Tibial nerve (tissue), 4 donors: ENCODE measurements around the gene FGGY. TPM values are rescaled to one million over a fixed set of nuclear protein-coding genes. Genes with fewer than 3 reads are reported as not detected.

Experiments
- DNase-seq, 2 donors: peaks; one replicate each; pipeline ENCODE4 v3.0.0-alpha.2; 2019; ENCODE audit warnings: low spot score in 2 of 2
- H3K27ac ChIP-seq, 4 donors: fragments of 200-600 bp; sonication (generic) in 3 of 4; one replicate each; pipeline ENCODE4 v1.5.1; 2017 to 2019; ENCODE audit warnings: mild to moderate bottlenecking in 1 of 4
- H3K27me3 ChIP-seq, 2 donors: fragments of 200-600 bp; sonication (generic) in 1 of 2; one replicate each; pipeline versions ENCODE4 v1.5.1 to v1.6.0; 2017 to 2019
- H3K36me3 ChIP-seq, 3 donors: fragments of 200-600 bp; sonication (generic); one replicate each; pipeline ENCODE4 v1.5.1; 2018 to 2019
- H3K4me1 ChIP-seq, 4 donors: fragments of 200-600 bp; sonication (generic) in 3 of 4; one replicate each; pipeline ENCODE4 v1.5.1; 2017 to 2019
- H3K4me3 ChIP-seq, 4 donors: fragments of 200-600 bp; sonication (generic) in 3 of 4; one replicate each; pipeline ENCODE4 v1.5.1; 2017 to 2019; ENCODE audit warnings: mild to moderate bottlenecking in 1 of 4, moderate library complexity in 1 of 4
- H3K9me3 ChIP-seq, 4 donors: fragments of 200-600 bp; sonication (generic) in 3 of 4; one replicate each; pipeline ENCODE4 v1.5.1; 2017 to 2019
- EP300 ChIP-seq, 2 donors: sonication (generic); formaldehyde crosslinking; IDR thresholded peaks; one replicate each; pipeline ENCODE4 v1.6.1; 2017; ENCODE audit warnings: antibody characterized with exemption in 2 of 2, mild to moderate bottlenecking in 1 of 2
- POLR2A ChIP-seq, 2 donors: fragments of 450-650 bp; IDR thresholded peaks; one replicate each; pipeline ENCODE4 v1.6.1; 2017; ENCODE audit warnings: antibody characterized with exemption in 2 of 2, mild to moderate bottlenecking in 2 of 2, moderate library complexity in 2 of 2
- WGBS, 2 donors: methylation state at CpG; one replicate each; pipeline ENCODE4 v1.1.5; 2018; 5-methylcytosine and 5-hydroxymethylcytosine counted together
- total RNA-seq, 4 donors: library from RNA; depleted of rRNA; stranded (reverse); fragments of >200 nt; gene quantifications; one replicate each; pipeline ENCODE4 v1.1.0, GENCODE V29; 2016
- TF ChIP-seq, protein P1 (sequence below), 5 experiments: fragments of 200-600 bp in 3 of 5; fragments of 450-650 bp in 2 of 5; sonication (generic) in 3 of 5; IDR thresholded peaks; one replicate each; pipeline ENCODE4 v1.5.1; 2016 to 2019; ENCODE audit warnings: antibody characterized with exemption in 5 of 5, mild to moderate bottlenecking in 3 of 5, moderate library complexity in 2 of 5

The FGGY gene
- total RNA-seq, 4 donors from 2014 or later = 27.0 to 40.6 (median 32.9) TPM

DNA sequence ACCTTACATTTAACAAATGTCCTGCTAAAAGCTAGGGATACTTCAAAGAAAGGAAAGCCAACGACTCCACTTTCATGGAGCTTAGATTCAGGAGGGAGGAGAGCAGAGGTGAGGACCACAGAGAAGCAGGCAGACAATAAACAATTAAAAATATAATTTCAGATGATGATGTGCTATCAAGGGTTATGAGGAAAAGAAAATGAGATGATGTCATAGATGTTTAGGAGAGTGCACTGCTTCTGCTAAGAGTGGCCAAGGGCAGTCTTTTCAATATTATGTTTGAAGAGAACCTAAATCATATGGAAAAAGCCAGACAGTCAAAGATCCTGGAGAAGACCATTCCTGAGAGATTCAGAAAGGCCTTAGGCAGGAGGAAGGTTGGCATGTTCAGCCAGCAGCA is 451.2 kb downstream of the FGGY start:
- TF ChIP-seq, protein P1, sequence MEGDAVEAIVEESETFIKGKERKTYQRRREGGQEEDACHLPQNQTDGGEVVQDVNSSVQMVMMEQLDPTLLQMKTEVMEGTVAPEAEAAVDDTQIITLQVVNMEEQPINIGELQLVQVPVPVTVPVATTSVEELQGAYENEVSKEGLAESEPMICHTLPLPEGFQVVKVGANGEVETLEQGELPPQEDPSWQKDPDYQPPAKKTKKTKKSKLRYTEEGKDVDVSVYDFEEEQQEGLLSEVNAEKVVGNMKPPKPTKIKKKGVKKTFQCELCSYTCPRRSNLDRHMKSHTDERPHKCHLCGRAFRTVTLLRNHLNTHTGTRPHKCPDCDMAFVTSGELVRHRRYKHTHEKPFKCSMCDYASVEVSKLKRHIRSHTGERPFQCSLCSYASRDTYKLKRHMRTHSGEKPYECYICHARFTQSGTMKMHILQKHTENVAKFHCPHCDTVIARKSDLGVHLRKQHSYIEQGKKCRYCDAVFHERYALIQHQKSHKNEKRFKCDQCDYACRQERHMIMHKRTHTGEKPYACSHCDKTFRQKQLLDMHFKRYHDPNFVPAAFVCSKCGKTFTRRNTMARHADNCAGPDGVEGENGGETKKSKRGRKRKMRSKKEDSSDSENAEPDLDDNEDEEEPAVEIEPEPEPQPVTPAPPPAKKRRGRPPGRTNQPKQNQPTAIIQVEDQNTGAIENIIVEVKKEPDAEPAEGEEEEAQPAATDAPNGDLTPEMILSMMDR (IDR thresholded peaks at IDR 0.05) = no peak
- no peak for TF ChIP-seq EP300 (IDR thresholded peaks at IDR 0.05)
- TF ChIP-seq POLR2A (IDR thresholded peaks at IDR 0.05) = no peak
- H3K27me3 ChIP-seq = no peaks in the 10 kb centered on the region
- no peaks in the 10 kb centered on the region for H3K36me3 ChIP-seq
- peaks cover 0 to 56% (median 26%) of the 10 kb centered on the region in 4 donors for H3K4me1 ChIP-seq
- no peak overlapping the region for H3K4me3 ChIP-seq
- peak overlapping the region in 1 of 4 donors; percentile 26 for H3K27ac ChIP-seq
- DNase-seq = no peak
- no peaks in the 10 kb centered on the region for H3K9me3 ChIP-seq
- WGBS, 2 donors = 28 to 60% methylated on average over 1 of the region's 1 CpG

DNA sequence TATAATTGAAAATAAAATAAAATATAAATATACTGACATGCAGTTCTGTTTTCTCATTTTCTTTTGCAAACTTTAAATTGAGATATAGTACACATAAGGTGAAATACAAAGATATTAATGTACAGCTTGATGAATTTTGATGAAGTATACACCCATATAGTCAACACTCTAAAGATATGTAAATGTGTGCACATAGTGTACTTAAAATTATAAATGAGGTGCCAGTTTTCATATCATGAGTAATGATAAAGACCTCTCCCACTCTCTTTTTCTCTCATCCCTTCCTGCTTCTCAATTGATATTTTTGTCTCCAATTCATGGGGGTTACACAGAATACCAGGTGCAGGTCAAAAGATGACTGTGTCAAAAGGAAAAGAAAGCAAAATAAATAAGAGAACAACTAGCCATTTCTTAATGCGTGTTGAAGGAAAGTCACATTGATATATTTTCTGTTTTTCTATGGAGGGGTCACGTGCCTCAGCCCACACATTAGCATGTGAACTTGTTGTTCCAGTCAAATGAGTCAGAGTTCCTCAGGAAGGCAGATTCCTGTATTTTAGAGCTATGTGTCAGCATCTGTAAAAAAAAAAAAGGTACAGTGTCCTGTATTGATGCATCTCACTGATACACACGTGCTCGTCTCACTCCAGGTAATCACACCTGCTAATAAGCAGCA is 453.6 kb downstream of the FGGY start:
- H3K27ac ChIP-seq = peak overlapping the region in 2 of 4 donors; percentile 71 to 84
- peak; percentile 89 to 93 for TF ChIP-seq EP300 (IDR thresholded peaks at IDR 0.05)
- no peak for TF ChIP-seq POLR2A (IDR thresholded peaks at IDR 0.05)
- peak; percentile 46 to 83 for DNase-seq
- H3K9me3 ChIP-seq = no peaks in the 10 kb centered on the region
- H3K4me1 ChIP-seq = peaks cover 0 to 56% (median 17%) of the 10 kb centered on the region in 4 donors
- WGBS, 2 donors = 19 to 25% methylated on average over 4 of the region's 4 CpGs
- H3K36me3 ChIP-seq = no peaks in the 10 kb centered on the region
- H3K4me3 ChIP-seq = no peak overlapping the region
- H3K27me3 ChIP-seq = no peaks in the 10 kb centered on the region

DNA sequence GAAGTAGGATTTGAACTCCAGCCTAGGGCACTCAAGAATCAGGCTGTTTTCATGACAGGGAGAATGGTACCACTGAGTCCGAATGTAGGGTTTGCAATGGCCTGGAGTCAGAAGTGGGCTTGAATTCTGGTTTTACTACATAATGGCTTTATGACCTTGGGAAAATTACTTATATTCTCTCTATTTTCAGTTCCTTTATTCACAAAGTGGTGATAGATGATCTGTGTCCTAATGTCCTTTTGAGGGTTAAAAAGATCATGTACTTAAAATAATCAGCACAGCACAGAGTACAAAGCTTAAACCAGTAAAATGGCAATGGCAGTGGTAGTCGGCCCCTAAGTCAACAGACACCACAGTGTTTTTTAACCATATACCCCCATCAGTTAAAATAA is 454.1 kb downstream of the FGGY start:
- TF ChIP-seq, protein P1 (IDR thresholded peaks at IDR 0.05) = no peak

DNA sequence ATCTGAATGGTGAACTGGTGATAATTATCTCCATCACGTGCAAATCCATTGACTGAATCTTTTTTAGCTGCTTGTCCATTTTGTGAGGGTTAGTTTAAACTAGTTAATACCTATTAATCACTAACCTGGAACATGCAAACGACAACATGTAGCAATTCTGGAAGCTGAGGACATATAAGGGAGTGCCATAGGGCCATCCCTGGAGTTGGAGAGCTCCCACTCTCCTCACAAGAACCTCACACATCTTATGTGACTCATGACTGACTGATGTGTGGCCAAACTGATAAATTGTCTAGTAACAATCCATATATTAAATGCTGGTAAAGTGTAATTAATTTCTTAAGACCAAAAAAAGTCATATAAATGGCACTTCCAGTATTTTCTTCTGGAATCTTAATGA is 454.9 kb downstream of the FGGY start:
- DNase-seq = no peak
- TF ChIP-seq EP300 (IDR thresholded peaks at IDR 0.05) (no peak), POLR2A (IDR thresholded peaks at IDR 0.05) (no peak)
- TF ChIP-seq, protein P1 (IDR thresholded peaks at IDR 0.05) = no peak
- Histone ChIP-seq H3K9me3 (no peaks in the 10 kb centered on the region), H3K36me3 (no peaks in the 10 kb centered on the region), H3K27ac (peak overlapping the region in 2 of 4 donors; percentile 71 to 84), H3K27me3 (no peaks in the 10 kb centered on the region), H3K4me3 (no peak overlapping the region), H3K4me1 (peaks cover 0 to 67% (median 17%) of the 10 kb centered on the region in 4 donors)
- WGBS, 2 donors = 95% methylated on average over 2 of the region's 2 CpGs

More for the DNA sequence above, 454.1 kb downstream of the FGGY start:
- Histone ChIP-seq H3K27ac (peak overlapping the region in 2 of 4 donors; percentile 71 to 84), H3K4me3 (no peak overlapping the region), H3K9me3 (no peaks in the 10 kb centered on the region), H3K4me1 (peaks cover 0 to 60% (median 17%) of the 10 kb centered on the region in 4 donors), H3K36me3 (no peaks in the 10 kb centered on the region), H3K27me3 (no peaks in the 10 kb centered on the region)
- DNase-seq = no peak
- WGBS, 2 donors = 51 to 52% methylated on average over 2 of the region's 2 CpGs

DNA sequence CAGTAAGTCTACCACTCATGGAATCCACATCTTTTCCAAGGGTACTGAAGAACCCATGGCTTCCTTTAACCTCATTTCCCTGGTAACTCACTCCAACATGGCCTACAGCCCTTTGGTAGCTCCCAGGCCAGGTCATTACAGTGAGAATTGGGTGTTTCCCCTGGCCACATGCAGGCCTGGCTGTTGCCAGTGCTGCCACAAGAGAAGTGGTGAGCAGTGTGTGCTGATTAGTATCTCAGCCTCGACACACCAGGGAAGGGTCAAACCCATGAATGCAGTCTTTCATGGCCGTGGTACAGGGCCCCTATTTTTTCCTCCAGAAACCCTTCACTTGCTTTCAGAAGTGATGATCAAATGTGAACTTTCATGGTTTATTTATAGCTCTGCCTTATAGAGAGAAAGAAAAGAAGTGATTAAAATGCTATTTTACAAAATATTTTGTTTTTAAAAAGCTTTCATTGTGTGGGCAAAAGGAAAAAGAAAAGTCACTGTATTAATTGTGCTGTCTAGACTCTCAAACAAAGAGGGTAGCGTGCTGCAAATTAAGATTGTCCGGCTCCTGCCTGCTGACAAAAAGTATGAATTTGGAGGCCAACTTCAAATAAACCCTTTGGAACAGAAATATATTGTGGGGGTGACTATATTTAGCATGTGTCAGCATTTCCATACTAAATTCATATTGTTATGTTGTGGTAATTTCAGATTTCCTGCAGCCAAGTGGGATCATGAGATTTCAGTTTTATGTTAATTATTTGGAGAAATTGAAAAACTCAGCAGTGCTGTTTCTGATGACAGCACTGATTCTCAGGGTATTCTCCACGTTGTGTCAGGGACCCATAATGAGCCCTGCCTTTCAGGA is 455.9 kb downstream of the FGGY start:
- peak overlapping the region; percentile 34 to 73 (median 56) for H3K27ac ChIP-seq
- WGBS, 2 donors = 26 to 39% methylated on average over 5 of the region's 5 CpGs
- no peaks in the 10 kb centered on the region for H3K36me3 ChIP-seq
- H3K4me3 ChIP-seq = no peak overlapping the region
- no peaks in the 10 kb centered on the region for H3K27me3 ChIP-seq
- no peaks in the 10 kb centered on the region for H3K9me3 ChIP-seq
- peak in 1 of 2 donors; percentile 91 for TF ChIP-seq EP300 (IDR thresholded peaks at IDR 0.05)
- no peak for TF ChIP-seq POLR2A (IDR thresholded peaks at IDR 0.05)
- TF ChIP-seq, protein P1 (IDR thresholded peaks at IDR 0.05) = no peak
- peaks cover 0 to 67% (median 17%) of the 10 kb centered on the region in 4 donors for H3K4me1 ChIP-seq
- DNase-seq = no peak
